H1 (cell line): ENCODE results near the gene GPSM1. TPM values are rescaled to one million over a fixed set of nuclear protein-coding genes. Genes with fewer than 3 reads are reported as not detected.

Experiments
- CTCF ChIA-PET: fragments of 300-600 bp; sonication (Branson Sonifier 250); formaldehyde crosslinking; loops from one replicate; lab custom pipeline; 2021; ENCODE audit not compliant: partially characterized antibody; lab: Charles Lee
- POLR2A ChIA-PET: fragments of 300-600 bp; sonication (Branson Sonifier 250); formaldehyde crosslinking; loops from one replicate; lab custom pipeline; 2021; ENCODE audit warnings: inconsistent platforms; ENCODE audit not compliant: partially characterized antibody; lab: Charles Lee
- DNase-seq, 2 experiments: peaks; one replicate each; pipeline versions ENCODE4 v3.0.0 to v3.0.0-alpha.2; 2010 to 2022; ENCODE audit warnings: low spot score in 2 of 2, low read depth in 1 of 2, mixed read lengths in 1 of 2
- FAIRE-seq: peaks from 2 replicates; lab custom pipeline; 2011; peaks lifted over from hg19 to GRCh38; lab: Jason Lieb, UNC
- H2AFZ ChIP-seq: 2 replicates; pipeline ENCODE4 v1.8.1; 2012; ENCODE audit warnings: low read length, inconsistent platforms
- H2AK5ac ChIP-seq: 2 replicates; pipeline ENCODE4 v1.6.1; 2013; ENCODE audit warnings: low read depth, low read length
- H2BK120ac ChIP-seq: replicated peaks from 2 replicates; pipeline ENCODE3; 2013; ENCODE audit warnings: low read depth, low read length, inconsistent platforms
- H2BK12ac ChIP-seq: 2 replicates; pipeline ENCODE4 v1.6.1; 2013; ENCODE audit warnings: low read depth, low read length
- H2BK15ac ChIP-seq: 2 replicates; pipeline ENCODE4 v1.6.1; 2013; ENCODE audit warnings: low read length
- H2BK20ac ChIP-seq: 2 replicates; pipeline ENCODE4 v1.6.1; 2013; ENCODE audit warnings: low read length
- H2BK5ac ChIP-seq: 2 replicates; pipeline ENCODE4 v1.6.1; 2013; ENCODE audit warnings: low read depth, low read length
- H3K14ac ChIP-seq: 2 replicates; pipeline ENCODE4 v1.6.1; 2013; ENCODE audit warnings: inconsistent platforms; ENCODE audit not compliant: insufficient read length
- H3K18ac ChIP-seq: 2 replicates; pipeline ENCODE4 v1.6.1; 2013; ENCODE audit warnings: low read length; ENCODE audit errors: extremely low read depth
- H3K23ac ChIP-seq: 2 replicates; pipeline ENCODE4 v1.6.1; 2013; ENCODE audit warnings: inconsistent platforms; ENCODE audit not compliant: insufficient read length
- H3K23me2 ChIP-seq: 2 replicates; pipeline ENCODE4 v1.6.1; 2013; ENCODE audit warnings: low read depth, low read length
- H3K27ac ChIP-seq: 2 replicates; pipeline ENCODE4 v1.6.1; 2011; ENCODE audit warnings: low read depth, low read length, inconsistent platforms
- H3K27me3 ChIP-seq, 4 experiments: replicated peaks in 1 of 4; 1 replicate in 1 of 4; 2 replicates in 3 of 4; pipeline versions ENCODE4 v1.6.1 to v1.8.1; 2011 to 2013; ENCODE audit warnings: low read length in 3 of 4, mild to moderate bottlenecking in 3 of 4, inconsistent platforms in 2 of 4, mixed read lengths in 2 of 4, moderate library complexity in 1 of 4; ENCODE audit not compliant: control insufficient read depth in 3 of 4, insufficient read depth in 3 of 4; ENCODE audit errors: extremely low read depth in 1 of 4
- H3K36me3 ChIP-seq, 4 experiments: 2 replicates each; pipeline versions ENCODE4 v1.6.1 to v1.8.1; 2011 to 2013; ENCODE audit warnings: mild to moderate bottlenecking in 4 of 4, low read length in 3 of 4, moderate library complexity in 2 of 4, control low read depth in 1 of 4, inconsistent platforms in 1 of 4; ENCODE audit not compliant: insufficient read depth in 4 of 4, control insufficient read depth in 2 of 4
- H3K4ac ChIP-seq: replicated peaks from 2 replicates; pipeline ENCODE3; 2013; ENCODE audit warnings: low read length, low read depth, mixed read lengths, inconsistent platforms; ENCODE audit not compliant: insufficient read length
- H3K4me1 ChIP-seq, 4 experiments: replicated peaks in 1 of 4; 1 replicate in 1 of 4; 2 replicates in 3 of 4; pipeline versions ENCODE4 v1.6.1 to v1.8.1; 2011 to 2013; ENCODE audit warnings: low read length in 3 of 4, inconsistent platforms in 2 of 4, mixed read lengths in 1 of 4; ENCODE audit not compliant: insufficient read depth in 4 of 4, control insufficient read depth in 3 of 4
- H3K4me2 ChIP-seq, 2 experiments: 2 replicates each; pipeline versions ENCODE4 v1.6.1 to v1.8.1; 2011 to 2013; ENCODE audit warnings: low read depth in 2 of 2, low read length in 2 of 2, control low read depth in 1 of 2, inconsistent platforms in 1 of 2, mild to moderate bottlenecking in 1 of 2; ENCODE audit not compliant: insufficient read depth in 1 of 2
- H3K4me3 ChIP-seq, 4 experiments: fragments of 200-600, 300-600 bp in 1 of 4; sonication (generic), shearing (Covaris generic), sonication (Bioruptor Twin) in 1 of 4; 2 replicates each; pipeline versions ENCODE4 v1.5.1 to v1.8.1; 2011 to 2016; ENCODE audit warnings: low read length in 4 of 4, low read depth in 3 of 4, control low read depth in 2 of 4, inconsistent platforms in 2 of 4, mild to moderate bottlenecking in 2 of 4, mixed read lengths in 1 of 4, moderate library complexity in 1 of 4; ENCODE audit not compliant: insufficient read depth in 2 of 4; ENCODE audit errors: extremely low read depth in 1 of 4
- H3K56ac ChIP-seq: replicated peaks from 2 replicates; pipeline ENCODE3; 2013; ENCODE audit warnings: low read depth, mild to moderate bottlenecking, mixed read lengths, low read length, inconsistent platforms; ENCODE audit not compliant: insufficient read length
- H3K79me1 ChIP-seq: 2 replicates; pipeline ENCODE4 v1.6.1; 2013; ENCODE audit warnings: low read depth, low read length, control low read depth
- H3K79me2 ChIP-seq, 2 experiments: 2 replicates each; pipeline versions ENCODE4 v1.6.1 to v1.8.1; 2012 to 2013; ENCODE audit warnings: low read length in 2 of 2, mild to moderate bottlenecking in 2 of 2, inconsistent platforms in 1 of 2; ENCODE audit not compliant: insufficient read depth in 2 of 2, control insufficient read depth in 1 of 2
- H3K9ac ChIP-seq, 4 experiments: replicated peaks in 1 of 4; 1 replicate in 1 of 4; 2 replicates in 3 of 4; pipeline versions ENCODE4 v1.6.1 to v1.8.1; 2011 to 2013; ENCODE audit warnings: low read depth in 3 of 4, low read length in 3 of 4, control low read depth in 2 of 4, mild to moderate bottlenecking in 2 of 4, moderate library complexity in 2 of 4, inconsistent platforms in 1 of 4; ENCODE audit errors: extremely low read depth in 1 of 4
- H3K9me3 ChIP-seq, 2 experiments: 2 replicates each; pipeline versions ENCODE4 v1.6.1 to v1.8.1; 2012 to 2013; ENCODE audit warnings: mild to moderate bottlenecking in 2 of 2, moderate library complexity in 2 of 2, control low read depth in 1 of 2, inconsistent platforms in 1 of 2, low read depth in 1 of 2, low read length in 1 of 2, mixed read lengths in 1 of 2; ENCODE audit not compliant: insufficient read depth in 2 of 2
- H4K20me1 ChIP-seq, 2 experiments: replicated peaks in 1 of 2; 2 replicates each; pipeline versions ENCODE3 to v1.8.1; 2011 to 2013; ENCODE audit warnings: inconsistent platforms in 2 of 2, low read length in 2 of 2, mild to moderate bottlenecking in 1 of 2; ENCODE audit not compliant: insufficient read depth in 2 of 2, control insufficient read depth in 1 of 2
- H4K5ac ChIP-seq: 2 replicates; pipeline ENCODE4 v1.6.1; 2013; ENCODE audit warnings: low read length, low read depth, mixed read lengths, inconsistent platforms; ENCODE audit not compliant: insufficient read length
- H4K8ac ChIP-seq: 2 replicates; pipeline ENCODE4 v1.8.0; 2013; ENCODE audit warnings: mild to moderate bottlenecking, moderate library complexity, low read length, inconsistent platforms; ENCODE audit not compliant: insufficient read depth; ENCODE audit errors: extremely low read depth
- H4K91ac ChIP-seq: replicated peaks from 2 replicates; pipeline ENCODE3; 2013; ENCODE audit warnings: low read length, mixed read lengths, inconsistent platforms; ENCODE audit not compliant: insufficient read length
- SRF ChIP-seq: IDR thresholded peaks from 2 replicates; pipeline ENCODE4 v1.6.1; 2011; ENCODE audit warnings: mild to moderate bottlenecking, low read depth, low read length, moderate library complexity
- WGBS, 2 experiments: shearing (Covaris generic) in 1 of 2; methylation state at CpG; one replicate each; pipeline versions ENCODE4 v1.1.6 to v1.1.7; 2013 to 2015; ENCODE audit warnings: low lambda C conversion rate in 2 of 2, mixed read lengths in 2 of 2, inconsistent platforms in 1 of 2, low coverage in 1 of 2, missing lambda C conversion rate in 1 of 2; ENCODE audit not compliant: insufficient replicate concordance in 2 of 2, insufficient coverage in 1 of 2, insufficient read length in 1 of 2; ENCODE audit errors: extremely low coverage in 1 of 2, missing lambda C conversion rate in 1 of 2; 5-methylcytosine and 5-hydroxymethylcytosine counted together
- polyA plus RNA-seq, 7 experiments: library from polyadenylated mRNA; depleted of rRNA in 3 of 7; stranded (reverse) in 5 of 7; unstranded in 2 of 7; fragments of >200 nt in 5 of 7; fragments of 200-250 nt in 2 of 7; gene quantifications; 1 replicate in 5 of 7; 2 replicates in 1 of 7; 4 replicates in 1 of 7; pipeline versions ENCODE4 v1.2.1 to v1.2.3, GENCODE V29; 2011 to 2013; ENCODE audit warnings: missing spikeins in 2 of 7, mixed read lengths in 2 of 7
- total RNA-seq: library from RNA; stranded (reverse); fragmentation: NEBNext Ultra II Directional; extraction: Animal tissue kit (Norgen Biotek cat#: 25700); gene quantifications from 2 replicates; pipeline ENCODE4 v1.2.1, GENCODE V29; 2021

The GPSM1 gene
- total and polyA plus RNA-seq, 2 of the 8 experiments (the other 6 are each of a cell fraction or from before 2014, with no cell fraction given): 12.8 to 18.0 TPM

GRCh38 chr9:136336156-136336870 lies 9.0 kb downstream of the GPSM1 start:
- DNase-seq: no peak
- Histone ChIP-seq H3K14ac (no peak overlapping the region), H3K79me1 (0 out of 2 replicates have a peak, but pooled peaks cover 2% of the 10 kb centered on the region), H2BK12ac (no peak overlapping the region), H3K4ac (no peak overlapping the region), H2AK5ac (no peak overlapping the region), H4K20me1 (peaks cover 0 to 5% of the 10 kb centered on the region in 2 experiments), H3K23ac (no peak overlapping the region), H3K9me3 (no peaks in the 10 kb centered on the region), H3K18ac (no peak overlapping the region), H3K9ac (no peak overlapping the region), H2BK120ac (no peak overlapping the region), H3K4me3 (no peak overlapping the region), H2BK20ac (no peak overlapping the region), H2BK15ac (no peak overlapping the region), H4K91ac (no peak overlapping the region), H2BK5ac (no peak overlapping the region), H4K8ac (no peak overlapping the region; the same call in 1 of the 2 replicates), H3K27ac (no peak overlapping the region), H3K4me1 (0 out of 7 replicates have a peak, but pooled peaks cover 0 to 6% (median 0%) of the 10 kb centered on the region in 4 experiments), H3K4me2 (no peak overlapping the region), H3K79me2 (no peaks in the 10 kb centered on the region), H3K56ac (no peak overlapping the region), H3K36me3 (peaks cover 0 to 4% (median 0%) of the 10 kb centered on the region in 4 experiments; a peak in 2 of 8 replicates), H2AFZ (no peak overlapping the region), H3K27me3 (no peaks in the 10 kb centered on the region), H3K23me2 (no peaks in the 10 kb centered on the region), H4K5ac (no peak overlapping the region)
- CTCF ChIA-PET: interaction anchor here (1.0 to 3.7 kb wide), 6 partner anchors 13 to 57 kb away, joined by 3 to 20 read pairs (median 8); partner anchors contain the start of gene DNLZ
- no peak for TF ChIP-seq SRF
- FAIRE-seq: no peak
- WGBS, 2 experiments: 92% methylated on average over 22 of the region's 30 CpGs; no CpG with 5 or more reads in 1 of the 2 experiments
- POLR2A ChIA-PET: interaction anchor here (1.2 to 1.4 kb wide), 2 partner anchors 10 to 18 kb away, joined by 3 to 4 read pairs; no protein-coding TSS in a partner anchor
